HG03520 (cell line): ENCODE results near the gene IL2RG.

Source experiments
- ATAC-seq: cut with Tn5 transposase; IDR thresholded peaks from one replicate; pipeline ENCODE4 v1.9.1; 2021; ENCODE audit warnings: mild to moderate bottlenecking, moderate library complexity; ENCODE audit not compliant: unreplicated experiment

IL2RG gene

DNA sequence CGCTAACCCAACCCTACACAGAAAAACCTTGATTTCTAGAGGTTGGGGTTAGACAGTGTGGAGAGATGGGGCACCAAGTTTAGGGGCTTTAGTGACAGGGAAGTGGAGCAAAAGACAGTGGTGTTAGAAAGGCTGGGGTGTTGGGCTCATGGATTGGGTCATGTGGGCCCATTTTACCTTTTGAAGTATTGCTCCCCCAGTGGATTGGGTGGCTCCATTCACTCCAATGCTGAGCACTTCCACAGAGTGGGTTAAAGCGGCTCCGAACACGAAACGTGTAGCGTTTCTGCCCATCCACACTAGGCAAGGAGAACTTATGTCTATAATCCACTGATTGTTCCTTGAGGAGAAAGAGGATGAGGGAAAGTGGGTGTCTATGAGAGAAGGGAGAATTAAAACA, 2.3 kb downstream of the IL2RG start:
- no peak for ATAC-seq

DNA sequence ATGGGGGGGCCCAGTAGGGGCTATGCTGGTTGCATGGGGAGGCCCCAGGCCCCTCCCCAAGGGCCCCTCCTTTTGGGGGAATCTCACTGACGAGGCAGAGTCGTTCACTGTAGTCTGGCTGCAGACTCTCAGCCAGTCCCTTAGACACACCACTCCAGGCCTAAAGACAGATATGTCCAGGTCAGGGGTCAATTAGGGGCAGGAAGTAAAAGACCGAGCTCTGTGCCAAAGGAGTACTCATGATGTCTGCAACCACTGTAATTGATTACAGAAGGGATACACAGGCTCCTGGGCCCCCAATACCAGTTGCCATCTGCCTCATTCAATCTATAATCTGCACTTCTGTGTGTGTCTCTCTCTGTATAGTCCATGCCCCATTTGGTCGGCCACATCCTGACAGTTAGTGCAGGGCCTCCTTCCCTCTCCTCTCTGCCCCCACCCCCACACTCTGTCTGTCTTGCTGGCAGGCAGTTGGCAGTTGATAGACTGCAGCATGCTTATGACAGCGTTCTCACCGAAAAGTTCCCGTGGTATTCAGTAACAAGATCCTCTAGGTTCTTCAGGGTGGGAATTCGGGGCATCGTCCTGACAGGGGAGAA, 3.5 kb downstream of the IL2RG start:
- no peak for ATAC-seq

DNA sequence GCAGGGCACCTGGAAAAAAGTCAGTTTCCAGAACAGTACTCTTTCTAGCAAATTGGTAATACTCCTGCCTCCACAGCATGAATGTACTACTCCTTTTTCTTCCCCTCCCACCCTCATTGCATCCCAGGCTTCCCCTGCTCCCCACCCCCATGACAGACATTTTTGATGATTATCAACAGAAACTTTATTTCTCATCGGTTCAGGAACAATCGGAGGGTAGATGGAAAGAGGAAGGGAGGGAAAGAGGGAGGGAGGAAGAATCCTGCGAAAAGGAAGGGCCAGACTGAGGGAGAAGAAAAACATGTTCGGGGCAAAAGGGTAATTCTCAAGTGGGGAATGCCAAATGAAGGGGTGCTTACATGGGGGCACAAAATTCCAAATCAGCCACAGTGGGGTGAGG, 4.1 kb downstream of the IL2RG start:
- ATAC-seq, result no peak

DNA sequence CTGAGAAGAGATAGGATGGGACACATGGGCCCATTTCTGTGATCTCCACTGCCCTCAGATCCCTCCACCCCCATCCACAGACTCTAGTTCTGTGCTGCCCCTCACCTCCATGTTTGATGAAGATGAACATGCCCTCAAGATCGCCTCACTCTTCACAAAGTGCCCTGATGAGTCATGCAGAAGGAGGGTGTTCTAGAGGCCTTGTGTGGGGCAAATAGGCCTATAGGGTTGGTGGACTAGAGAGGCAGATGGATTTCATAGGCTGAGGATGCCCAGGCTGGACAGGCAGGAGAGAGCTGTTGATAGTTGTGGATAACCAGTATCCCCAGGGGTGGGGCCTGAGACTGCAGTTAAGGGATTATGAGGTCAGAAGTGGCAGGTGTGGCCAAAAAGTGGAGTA, 5.0 kb downstream of the IL2RG start, which contains the start of gene CXorf65:
CXorf65 (minus strand) TSS at position 314 of the 400 bp plus-strand sequence; CDS start at position 130, 184 bp downstream.
- no peak for ATAC-seq

DNA sequence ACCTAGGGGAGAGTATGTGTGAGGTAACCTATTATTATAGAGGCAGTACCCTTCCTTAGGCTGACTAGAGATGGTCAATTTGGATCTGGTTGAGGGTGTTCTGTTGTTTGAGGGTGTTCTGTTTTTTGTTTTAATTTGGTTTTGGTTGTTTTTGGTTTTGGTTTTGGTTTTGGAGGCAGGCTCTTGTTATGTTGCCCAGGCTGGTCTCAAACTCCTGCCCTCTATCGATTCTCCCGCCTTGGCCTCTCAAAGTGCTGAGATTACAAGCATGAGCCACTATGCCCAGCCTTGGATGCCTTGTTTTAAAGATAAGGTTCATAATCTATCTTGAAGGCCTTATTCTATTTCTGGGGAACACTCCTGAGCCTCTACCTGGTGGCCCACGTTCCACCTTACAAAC, 5.7 kb downstream of the IL2RG start:
- no peak for ATAC-seq

DNA sequence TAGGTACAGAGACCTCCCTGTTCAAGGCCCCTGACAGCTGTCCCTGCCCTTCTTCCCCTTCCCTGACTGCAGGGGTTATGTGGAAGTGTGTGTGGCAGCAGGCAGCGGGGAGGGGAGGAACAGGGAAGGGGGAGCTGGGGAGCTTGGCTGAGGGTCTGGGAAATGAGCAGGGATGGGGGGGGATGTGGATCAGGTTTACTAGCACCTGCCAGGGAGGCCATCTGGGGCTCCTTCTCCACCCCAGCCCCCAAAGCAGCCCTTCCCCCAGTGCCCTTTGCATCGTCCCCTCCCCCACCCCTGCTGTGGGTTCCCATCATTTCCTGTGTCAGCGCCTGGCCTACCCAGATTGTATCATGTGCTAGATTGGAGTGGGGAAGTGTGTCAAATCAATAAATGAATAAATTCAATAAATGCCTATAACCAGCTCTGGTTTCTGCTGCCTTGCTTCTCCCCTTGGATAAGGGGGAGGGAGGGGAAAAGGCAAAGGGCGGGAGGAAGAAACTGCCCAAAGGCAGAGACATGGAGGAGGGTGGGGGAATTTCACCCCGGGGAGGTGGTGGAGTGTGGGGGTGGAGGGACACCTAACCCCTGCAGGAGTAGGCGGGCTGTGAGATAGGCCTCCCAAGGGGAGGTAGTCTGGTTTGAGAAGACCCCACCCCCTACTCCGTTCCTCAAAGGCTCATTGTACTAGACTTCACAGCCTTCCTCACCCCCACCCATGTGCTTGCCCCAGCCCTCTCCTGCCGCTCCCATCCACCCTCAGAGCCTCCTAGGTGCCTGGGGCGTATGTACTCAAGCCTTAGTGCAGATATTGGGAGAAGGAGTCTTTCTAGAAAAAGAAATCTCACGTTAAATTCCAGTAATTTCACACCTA, 8.0 kb downstream of the IL2RG start:
- no peak for ATAC-seq

DNA sequence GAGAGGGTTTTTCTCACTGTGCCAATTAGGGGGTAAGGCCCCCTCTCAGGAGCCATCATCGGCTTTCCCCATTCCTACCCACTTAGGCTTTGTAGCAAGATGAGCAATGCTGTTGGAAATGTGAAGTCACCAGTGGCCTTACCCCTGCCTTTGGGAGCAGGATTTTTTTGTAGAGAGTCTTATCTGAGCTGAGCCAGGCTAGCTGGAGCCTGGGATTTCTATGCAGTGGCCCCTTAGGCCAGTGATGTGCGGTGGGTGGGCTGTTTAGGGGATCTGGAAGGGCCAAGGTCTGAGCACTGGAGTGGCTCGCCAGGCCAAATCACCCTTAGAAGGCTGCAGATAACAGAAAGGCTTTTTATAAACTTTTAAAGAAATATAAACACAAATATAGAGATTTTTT, 9.1 kb downstream of the IL2RG start:
- no peak for ATAC-seq

DNA sequence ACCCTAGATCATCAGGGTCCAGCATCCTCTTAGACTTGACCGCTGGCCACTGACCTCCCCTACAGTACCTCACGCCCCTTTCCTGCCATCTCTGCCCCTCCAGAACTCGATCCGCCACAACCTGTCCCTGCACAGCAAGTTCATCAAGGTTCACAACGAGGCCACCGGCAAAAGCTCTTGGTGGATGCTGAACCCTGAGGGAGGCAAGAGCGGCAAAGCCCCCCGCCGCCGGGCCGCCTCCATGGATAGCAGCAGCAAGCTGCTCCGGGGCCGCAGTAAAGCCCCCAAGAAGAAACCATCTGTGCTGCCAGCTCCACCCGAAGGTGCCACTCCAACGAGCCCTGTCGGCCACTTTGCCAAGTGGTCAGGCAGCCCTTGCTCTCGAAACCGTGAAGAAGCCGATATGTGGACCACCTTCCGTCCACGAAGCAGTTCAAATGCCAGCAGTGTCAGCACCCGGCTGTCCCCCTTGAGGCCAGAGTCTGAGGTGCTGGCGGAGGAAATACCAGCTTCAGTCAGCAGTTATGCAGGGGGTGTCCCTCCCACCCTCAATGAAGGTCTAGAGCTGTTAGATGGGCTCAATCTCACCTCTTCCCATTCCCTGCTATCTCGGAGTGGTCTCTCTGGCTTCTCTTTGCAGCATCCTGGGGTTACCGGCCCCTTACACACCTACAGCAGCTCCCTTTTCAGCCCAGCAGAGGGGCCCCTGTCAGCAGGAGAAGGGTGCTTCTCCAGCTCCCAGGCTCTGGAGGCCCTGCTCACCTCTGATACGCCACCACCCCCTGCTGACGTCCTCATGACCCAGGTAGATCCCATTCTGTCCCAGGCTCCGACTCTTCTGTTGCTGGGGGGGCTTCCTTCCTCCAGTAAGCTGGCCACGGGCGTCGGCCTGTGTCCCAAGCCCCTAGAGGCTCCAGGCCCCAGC, 10.5 kb downstream of the IL2RG start:
- ATAC-seq, result no peak

DNA sequence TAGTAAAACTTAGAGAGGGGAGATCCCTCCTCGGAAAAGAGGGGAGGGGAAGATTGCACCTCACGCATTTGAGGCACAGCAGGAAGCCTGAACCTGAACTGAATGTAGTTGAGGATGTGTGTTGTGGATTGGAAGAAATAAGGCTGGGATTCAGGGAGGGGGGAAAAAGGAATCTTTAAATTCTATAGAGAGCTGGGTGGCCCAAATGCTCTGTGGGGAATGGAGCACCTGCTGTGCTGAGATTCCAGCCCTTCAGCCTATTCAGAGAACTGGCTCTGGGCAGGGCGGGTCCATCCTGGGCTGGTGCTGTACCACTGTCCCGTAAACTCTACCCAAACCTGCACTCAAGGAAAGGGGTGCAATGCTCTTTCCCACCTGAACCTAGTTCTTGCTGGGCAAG, 11.6 kb downstream of the IL2RG start:
- no peak for ATAC-seq

DNA sequence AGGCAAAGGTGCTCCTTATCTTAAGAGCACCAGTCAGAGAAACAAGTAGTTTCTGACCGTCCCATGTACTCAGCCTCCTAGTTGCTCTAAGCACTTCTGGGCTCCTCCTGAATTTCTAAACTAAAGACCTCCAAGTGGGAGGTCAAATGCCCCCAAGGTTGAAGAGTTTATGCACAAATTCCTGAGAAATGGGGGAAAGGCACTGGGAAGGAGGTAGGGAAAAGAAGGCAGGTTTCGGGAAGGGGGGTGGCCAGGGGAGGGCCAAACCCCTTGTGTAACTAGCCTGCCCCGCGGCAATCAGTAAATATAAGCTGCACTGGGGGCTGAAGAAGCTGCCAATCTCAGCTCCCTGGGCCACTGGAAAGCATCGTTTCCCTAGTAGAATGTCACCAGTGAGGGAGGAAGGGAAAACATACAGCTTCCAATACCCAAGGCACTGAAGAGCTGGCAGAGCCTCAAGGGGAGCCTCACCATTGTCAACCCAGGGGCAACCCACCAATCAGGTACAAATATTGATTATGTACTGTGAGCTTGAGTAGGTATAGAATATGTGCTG, 12.3 kb downstream of the IL2RG start:
- no peak for ATAC-seq

DNA sequence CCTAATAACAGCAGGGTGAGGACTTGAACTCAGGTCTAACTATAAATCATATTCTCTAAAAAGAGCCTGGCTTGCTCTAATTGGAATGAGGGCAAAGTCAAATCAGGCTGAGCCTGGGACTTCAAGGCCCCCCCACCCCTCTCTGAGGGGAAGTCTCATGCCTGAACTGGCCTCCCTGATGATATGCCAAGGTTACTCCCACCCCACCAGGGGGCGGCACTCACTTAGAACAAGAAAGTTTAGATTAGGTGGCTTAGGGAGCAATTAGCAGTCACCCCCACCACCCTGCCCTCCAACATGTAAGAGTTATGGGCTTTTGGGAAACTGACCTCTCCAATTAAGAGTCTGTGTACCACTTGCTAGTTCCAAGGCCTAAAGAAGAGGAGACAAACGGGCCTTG, 13.1 kb downstream of the IL2RG start:
- no peak for ATAC-seq

DNA sequence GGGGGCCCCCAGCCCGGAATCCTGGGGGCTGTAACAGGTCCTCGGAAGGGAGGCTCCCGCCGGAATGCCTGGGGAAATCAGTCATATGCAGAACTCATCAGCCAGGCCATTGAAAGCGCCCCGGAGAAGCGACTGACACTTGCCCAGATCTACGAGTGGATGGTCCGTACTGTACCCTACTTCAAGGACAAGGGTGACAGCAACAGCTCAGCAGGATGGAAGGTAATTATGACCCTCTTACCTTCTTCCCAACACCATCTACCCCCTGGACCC, 14.7 kb downstream of the IL2RG start:
- no peak for ATAC-seq

DNA sequence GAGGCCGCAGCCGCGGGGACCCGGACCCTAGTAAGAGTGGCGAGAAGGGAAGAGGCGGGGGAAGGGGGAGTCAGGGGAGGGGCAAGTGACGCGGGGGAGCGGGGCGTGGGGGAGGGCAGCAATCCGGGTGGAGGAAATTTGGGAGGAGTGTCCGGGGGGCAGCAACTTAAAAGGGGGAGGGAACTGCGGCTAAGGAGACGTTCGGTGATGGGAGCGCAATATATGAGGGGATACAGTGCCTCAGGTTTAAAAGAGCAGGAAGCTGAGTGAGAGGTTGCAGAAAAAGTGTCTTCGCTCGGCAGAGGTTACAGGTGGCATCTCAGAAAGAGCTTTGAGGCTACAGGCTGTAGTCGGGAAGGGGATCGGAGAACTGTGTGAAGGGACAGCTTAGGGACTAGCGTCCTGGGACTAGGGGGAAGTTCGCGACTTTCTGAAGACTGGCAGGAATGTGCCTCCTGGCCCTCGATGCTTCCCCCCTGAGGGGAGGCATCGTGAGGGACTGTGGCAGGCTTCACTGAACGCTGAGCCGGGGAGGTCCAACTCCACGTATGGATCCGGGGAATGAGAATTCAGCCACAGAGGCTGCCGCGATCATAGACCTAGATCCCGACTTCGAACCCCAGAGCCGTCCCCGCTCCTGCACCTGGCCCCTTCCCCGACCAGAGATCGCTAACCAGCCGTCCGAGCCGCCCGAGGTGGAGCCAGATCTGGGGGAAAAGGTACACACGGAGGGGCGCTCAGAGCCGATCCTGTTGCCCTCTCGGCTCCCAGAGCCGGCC, 15.2 kb downstream of the IL2RG start:
- no peak for ATAC-seq

DNA sequence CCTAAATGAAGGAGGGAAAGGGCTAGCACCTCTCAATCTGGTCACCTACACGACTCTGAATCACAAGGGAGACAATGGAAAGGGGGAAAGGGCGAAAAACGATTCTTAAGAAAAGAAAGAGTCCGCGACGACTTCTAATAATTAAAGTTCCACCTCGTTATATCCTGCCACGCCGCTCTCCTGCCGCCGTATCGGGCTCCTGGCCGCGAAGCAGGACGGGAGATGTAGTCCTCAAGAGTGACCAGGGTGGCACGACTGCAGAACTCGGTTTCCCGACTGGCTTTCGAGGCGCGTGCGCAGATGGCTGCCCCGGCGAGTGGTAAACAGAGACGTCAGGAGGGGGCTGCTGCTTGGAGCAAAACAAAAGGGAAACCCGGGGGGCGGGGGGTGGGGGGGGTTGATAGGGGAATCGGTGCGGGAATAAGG, 15.8 kb downstream of the IL2RG start, which contains the start of gene FOXO4:
FOXO4 (plus strand) TSS at position 297 of the 426 bp plus-strand sequence. CDS start 678 bp downstream, outside the sequence.
- peak; percentile 91 for ATAC-seq

DNA sequence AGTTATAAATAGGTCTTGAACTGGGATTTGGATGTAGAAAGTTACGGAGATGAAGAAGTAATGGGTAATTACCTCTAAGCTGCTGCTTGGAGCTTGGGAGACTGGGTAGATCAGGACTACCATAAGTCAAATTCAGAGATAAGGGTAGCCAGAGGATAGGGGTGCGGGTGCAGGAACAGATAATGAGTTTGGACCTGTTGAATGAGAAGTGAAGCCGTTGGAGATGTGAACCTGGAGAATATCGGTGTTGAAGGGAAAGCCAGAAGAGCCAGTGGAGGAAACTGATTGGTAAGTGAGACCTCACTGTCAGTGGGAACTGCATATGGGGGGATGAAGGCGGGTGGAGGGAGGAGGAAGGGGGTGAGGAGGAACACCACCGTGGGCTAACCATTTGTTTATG, 16.3 kb downstream of the IL2RG start:
- ATAC-seq, result no peak

DNA sequence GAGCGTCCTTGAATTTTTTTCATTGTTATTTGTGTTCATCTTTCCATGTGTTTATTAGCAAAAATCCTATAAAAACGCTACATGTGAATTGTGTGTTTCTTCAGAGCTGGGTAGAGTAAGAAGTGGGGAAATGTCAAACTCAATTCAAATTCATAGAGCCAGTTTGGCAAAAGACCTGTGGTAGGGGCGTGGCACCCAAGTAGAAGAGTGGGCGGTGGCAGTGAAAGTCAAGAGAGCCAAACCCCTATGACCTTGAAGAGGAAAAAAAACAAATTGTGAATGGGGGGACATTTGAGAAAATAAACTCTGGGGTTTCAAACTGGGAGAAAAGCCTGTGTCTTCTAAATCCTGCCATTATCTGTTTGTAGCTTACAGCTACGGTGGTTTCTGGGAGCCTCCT, 20.1 kb downstream of the IL2RG start:
- no peak for ATAC-seq

DNA sequence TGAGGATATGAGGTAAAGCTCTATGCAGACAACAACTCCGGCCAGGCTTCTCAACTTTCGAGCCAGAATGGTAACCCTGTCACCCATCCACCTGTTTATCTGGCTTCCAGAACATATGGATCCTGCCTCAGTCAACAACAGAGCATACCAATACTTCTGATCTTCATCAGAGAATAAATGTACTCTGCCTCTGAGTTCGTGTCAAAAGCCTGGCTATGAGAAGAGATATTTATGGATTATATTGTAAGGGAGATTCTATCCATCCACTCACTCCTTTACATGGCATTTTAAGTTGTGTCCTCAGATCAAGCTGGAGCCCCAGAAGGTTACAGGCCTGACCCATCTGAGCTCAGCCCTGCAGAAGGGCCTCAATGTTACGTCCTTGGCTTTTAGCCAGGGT, 25.5 kb downstream of the IL2RG start:
- ATAC-seq, result no peak

DNA sequence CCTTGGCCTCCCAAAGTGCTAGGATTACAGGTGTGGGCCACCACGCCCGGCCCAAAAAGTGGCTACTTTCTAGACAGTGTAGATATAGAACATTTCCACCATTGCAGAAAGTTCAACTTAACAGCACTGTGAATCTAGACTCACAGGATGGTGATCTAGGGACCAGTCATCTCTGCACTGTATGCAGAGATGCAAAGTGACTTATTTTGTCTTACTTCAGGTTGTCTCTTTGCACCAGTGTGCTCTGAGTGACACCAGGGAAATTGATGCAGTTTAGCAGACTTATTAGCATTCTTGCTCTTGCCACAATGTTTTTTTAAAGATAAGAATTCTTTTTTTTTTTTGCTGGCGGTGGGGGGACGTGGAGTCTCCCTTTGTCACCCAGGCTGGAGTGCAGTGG, 28.6 kb downstream of the IL2RG start:
- ATAC-seq, result no peak

DNA sequence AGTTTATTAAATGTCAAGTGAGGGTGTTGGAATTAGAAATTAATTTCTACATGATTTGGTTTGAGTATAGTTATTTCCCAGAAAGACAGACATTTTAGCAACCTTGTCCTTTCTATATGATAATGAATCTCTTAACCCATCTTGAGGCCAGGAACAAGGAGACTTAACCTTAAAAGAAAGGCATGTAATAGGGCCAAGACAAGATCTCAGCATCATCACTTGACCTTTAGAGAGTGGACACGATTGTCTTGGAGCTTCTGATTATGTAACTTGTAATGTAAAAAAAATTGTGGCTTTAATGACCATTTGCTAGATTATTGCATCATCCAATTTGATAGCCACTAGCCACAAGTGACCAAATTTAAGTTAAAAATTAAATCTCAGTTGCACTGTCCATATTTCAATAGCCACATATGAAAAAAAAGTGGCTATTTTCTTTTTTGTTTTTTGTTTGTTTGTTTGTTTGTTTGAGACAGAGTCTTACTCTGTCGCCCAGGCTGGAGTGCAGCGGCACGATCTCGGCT, 29.2 kb downstream of the IL2RG start:
- ATAC-seq, result no peak
